ENCODE data around the gene GLIPR2.

- TF ChIP-seq EZH2 (IDR thresholded peaks at IDR 0.05) = no peak
- no peak for TF ChIP-seq POLR2AphosphoS5 (IDR thresholded peaks at IDR 0.05; ENCODE audit: borderline replicate concordance, low read depth, low read length)
- no peak for TF ChIP-seq FOXP2 (optimal IDR thresholded peaks at IDR 0.05; ENCODE audit: control extremely low read depth, extremely low read length, insufficient read depth)
Measured at GRCh38 chr9:36129139-36129538, 7.4 kb upstream of the GLIPR2 start.
